Tibial nerve (tissue), 4 donors: ENCODE measurements around the gene SLC25A52.

Source experiments
- EP300 ChIP-seq, 2 donors: sonication (generic); formaldehyde crosslinking; IDR thresholded peaks; one replicate each; pipeline ENCODE4 v1.6.1; 2017; ENCODE audit warnings: antibody characterized with exemption in 2 of 2, mild to moderate bottlenecking in 1 of 2
- POLR2A ChIP-seq, 2 donors: fragments of 450-650 bp; IDR thresholded peaks; one replicate each; pipeline ENCODE4 v1.6.1; 2017; ENCODE audit warnings: antibody characterized with exemption in 2 of 2, mild to moderate bottlenecking in 2 of 2, moderate library complexity in 2 of 2
- TF ChIP-seq, protein P1 (sequence below), 5 experiments: fragments of 200-600 bp in 3 of 5; fragments of 450-650 bp in 2 of 5; sonication (generic) in 3 of 5; IDR thresholded peaks; one replicate each; pipeline ENCODE4 v1.5.1; 2016 to 2019; ENCODE audit warnings: antibody characterized with exemption in 5 of 5, mild to moderate bottlenecking in 3 of 5, moderate library complexity in 2 of 5

- TF ChIP-seq, protein P1, sequence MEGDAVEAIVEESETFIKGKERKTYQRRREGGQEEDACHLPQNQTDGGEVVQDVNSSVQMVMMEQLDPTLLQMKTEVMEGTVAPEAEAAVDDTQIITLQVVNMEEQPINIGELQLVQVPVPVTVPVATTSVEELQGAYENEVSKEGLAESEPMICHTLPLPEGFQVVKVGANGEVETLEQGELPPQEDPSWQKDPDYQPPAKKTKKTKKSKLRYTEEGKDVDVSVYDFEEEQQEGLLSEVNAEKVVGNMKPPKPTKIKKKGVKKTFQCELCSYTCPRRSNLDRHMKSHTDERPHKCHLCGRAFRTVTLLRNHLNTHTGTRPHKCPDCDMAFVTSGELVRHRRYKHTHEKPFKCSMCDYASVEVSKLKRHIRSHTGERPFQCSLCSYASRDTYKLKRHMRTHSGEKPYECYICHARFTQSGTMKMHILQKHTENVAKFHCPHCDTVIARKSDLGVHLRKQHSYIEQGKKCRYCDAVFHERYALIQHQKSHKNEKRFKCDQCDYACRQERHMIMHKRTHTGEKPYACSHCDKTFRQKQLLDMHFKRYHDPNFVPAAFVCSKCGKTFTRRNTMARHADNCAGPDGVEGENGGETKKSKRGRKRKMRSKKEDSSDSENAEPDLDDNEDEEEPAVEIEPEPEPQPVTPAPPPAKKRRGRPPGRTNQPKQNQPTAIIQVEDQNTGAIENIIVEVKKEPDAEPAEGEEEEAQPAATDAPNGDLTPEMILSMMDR (IDR thresholded peaks at IDR 0.05): no peak
- TF ChIP-seq POLR2A (IDR thresholded peaks at IDR 0.05): no peak
- no peak for TF ChIP-seq EP300 (IDR thresholded peaks at IDR 0.05)
Measured at GRCh38 chr18:31710826-31711225, 49.9 kb downstream of the SLC25A52 start.
